Measurements from ENCODE around the gene VIP. TPM values are rescaled to one million over a fixed set of nuclear protein-coding genes. Genes with fewer than 3 reads are reported as not detected.

The VIP gene
- total RNA-seq, 2 experiments from 2014 or later, result not detected

GRCh38 chr6:152775428-152775827, 24.8 kb downstream of the VIP start:
- ChIA-PET CTCF (no interaction called here), POLR2A (no interaction called here)

DNA sequence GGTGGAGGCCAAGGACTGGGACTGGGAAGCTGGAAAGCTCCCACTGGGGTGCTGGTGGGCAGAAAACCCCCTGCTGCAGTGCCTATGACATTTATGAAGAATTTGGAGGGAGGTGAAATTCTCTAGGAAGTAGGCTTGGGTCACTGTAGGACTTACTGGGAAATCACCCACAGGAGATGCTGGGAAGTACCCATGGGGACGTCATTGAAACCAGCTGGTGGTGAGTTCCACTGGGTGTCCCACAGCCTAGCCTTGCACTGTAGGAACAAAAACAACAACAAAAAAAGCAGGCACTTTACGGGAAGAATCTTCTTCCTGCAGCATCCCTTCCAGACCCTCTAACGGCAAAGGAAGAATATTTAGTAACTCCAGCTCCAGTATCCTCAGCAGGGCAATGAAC, 26.2 kb downstream of the VIP start:
- POLR2A ChIA-PET, result no interaction called here
- CTCF ChIA-PET, result interaction anchor here (0.6 kb wide), 1 partner anchor 38 kb away, joined by 3 read pairs; no protein-coding TSS in a partner anchor

GRCh38 chr6:152783217-152783878, 32.8 kb downstream of the VIP start:
- ChIA-PET CTCF (no interaction called here), POLR2A (no interaction called here)

DNA sequence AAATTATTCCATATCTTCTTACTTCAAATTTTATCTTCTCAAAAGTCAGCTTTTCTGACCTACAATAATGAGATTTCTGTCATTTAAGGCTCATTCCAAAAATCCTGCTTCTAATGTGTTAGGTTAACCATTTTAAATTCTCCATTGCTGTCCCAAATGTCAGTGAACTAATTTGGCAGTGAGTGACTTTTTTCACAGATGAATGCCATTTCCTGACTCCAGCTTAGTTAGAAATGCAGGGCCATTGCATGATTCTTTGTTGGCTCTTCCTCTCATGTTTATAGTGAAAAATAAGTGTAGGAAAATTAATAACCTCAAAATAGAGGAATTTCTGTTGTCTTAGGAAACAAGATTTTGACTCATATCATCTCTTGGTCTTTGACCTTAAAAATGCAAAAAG, 44.1 kb downstream of the VIP start:
- ChIA-PET POLR2A (no interaction called here), CTCF (no interaction called here)

- CTCF ChIA-PET, result no interaction called here
- POLR2A ChIA-PET, result no interaction called here
Measured at GRCh38 chr6:152804150-152804549, 53.6 kb downstream of the VIP start.

Other genes starting within 250 kb of the VIP start
- 10 to 100 TPM; 21.5 to 24.4 TPM for gene SYNE1, start 113.4 kb upstream of the VIP start, total RNA-seq
- not detected for gene MYCT1, start 52.9 kb upstream of the VIP start, total RNA-seq
- gene FBXO5, start 232.2 kb downstream of the VIP start, total RNA-seq, result 10 to 100 TPM; 31.5 to 32.9 TPM

All from activated CD8-positive, alpha-beta memory T cell treated with anti-CD3 and anti-CD28 coated beads for 36 hours (primary cell).